Activated effector memory CD4-positive, alpha-beta T cell treated with Interleukin-2 at 50 U/mL for 16 hours (primary cell): ENCODE results near the gene LACRT.

Source experiments
- DNase-seq: peaks from one replicate; pipeline ENCODE4 v3.0.0-alpha.2; 2020

The LACRT gene

GRCh38 chr12:54598970-54599369 lies 35.7 kb downstream of the LACRT start:
- DNase-seq: no peak

DNA sequence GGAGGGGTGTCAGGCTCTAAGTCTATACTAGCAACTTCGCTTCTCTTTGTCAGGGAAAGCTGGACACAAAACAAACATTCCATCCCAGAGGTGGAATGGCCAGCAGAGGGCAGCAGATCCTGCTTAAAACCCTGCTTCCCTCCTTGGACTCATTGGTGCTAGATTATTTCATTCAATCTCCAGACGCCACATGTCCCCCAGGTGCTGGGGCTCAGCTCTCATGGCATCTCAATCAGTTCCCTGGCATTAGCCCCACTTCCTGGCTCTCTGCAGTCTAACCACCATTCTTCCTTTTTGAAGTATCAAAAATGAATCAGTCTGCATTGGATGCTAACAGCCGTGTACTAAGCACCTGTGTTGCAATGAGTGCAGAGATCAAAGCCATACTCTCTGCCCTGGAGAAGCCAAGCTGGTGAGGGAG lies 38.2 kb downstream of the LACRT start:
- peak; percentile 19 for DNase-seq

GRCh38 chr12:54595471-54595870 lies 39.2 kb downstream of the LACRT start:
- DNase-seq: no peak

- no peak for DNase-seq
These were observed 41.0 kb downstream of the LACRT start for GRCh38 chr12:54593725-54594124.

DNA sequence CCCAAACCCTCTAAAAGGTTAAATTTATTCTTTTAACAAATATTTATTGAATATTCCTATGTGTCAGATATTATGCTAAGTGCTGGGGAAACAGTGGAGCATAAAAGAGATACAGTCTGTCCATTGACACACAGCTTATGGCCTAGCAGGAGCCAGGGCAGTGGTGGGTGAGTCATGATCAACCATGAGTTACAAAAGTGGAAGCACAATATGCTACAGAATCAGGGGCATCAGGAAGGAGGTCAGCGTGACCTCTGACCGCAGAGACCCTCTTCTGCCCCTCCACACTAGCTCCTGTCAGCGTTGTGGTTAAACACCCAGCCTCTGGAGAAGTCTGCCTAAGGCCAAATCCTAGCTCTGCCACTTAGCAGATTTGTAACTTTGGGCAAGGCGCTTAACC lies 41.6 kb downstream of the LACRT start:
- DNase-seq: no peak

DNA sequence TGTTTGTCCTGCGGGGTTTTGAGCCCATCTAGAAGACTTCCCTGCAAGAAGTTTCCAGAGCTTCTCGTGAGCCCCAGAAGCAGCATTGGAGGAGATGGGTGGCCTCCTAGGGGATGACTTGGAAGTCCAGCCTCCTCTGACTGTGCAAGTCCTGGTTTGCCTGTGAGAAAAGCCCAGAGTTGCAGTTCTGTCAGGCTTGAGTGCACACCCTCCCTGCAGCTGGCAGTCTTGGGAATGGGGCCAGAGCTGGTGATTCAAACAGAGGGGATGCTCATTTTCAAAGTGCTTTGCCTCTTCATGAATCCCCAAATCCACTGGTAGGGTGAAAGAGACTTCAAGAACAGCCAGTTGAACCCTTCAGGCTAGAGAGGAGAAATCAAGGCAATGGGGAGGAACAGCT lies 42.4 kb downstream of the LACRT start:
- no peak for DNase-seq

- no peak for DNase-seq
These were observed 43.6 kb downstream of the LACRT start for GRCh38 chr12:54590978-54591591.

- no peak for DNase-seq
These were observed 44.7 kb downstream of the LACRT start for GRCh38 chr12:54589964-54590363.

- no peak for DNase-seq
These were observed 45.8 kb downstream of the LACRT start for GRCh38 chr12:54588890-54589267.

DNA sequence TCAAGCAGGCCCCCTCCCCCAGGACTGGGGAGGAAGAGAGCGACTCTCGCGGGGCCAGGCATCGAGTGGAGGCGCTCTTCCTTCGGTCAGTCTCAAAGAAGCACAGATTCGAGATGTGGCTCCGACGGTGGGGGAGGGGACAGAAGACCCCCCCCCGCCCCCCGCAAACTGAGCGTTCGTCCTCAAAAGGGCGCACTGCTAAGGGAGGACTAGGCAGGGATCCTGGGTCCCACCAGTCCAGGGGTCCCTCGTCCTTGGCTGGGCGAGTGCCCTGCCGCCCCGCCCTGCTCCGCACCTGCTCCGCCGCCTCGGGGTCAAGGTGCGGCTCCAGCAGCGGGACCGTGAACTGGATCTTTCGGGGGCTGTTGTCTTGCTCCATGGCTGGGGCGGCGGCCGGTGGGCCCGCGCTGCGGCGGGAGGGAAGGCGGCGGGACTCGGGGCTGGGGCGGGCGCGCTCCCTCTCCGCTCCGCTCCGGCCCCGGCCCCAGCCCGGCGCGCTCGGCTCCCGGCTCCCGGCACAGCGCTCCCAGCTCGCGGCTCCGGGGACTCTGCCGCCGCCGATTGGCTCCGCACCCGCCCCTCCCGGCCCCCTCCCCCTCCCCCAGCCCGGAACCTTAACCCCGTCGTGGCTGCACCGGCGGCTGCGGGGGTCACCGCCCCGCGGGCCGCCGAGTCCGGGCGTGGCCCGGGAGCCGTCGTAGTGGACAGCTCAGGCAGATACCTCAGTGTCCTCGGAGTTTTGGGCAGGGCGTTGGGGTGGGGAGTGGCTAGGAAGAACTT lies 46.4 kb downstream of the LACRT start, which contains the start of gene PPP1R1A:
Gene PPP1R1A, minus strand, starts transcription at position 550 of the 780 bp plus-strand sequence. Its CDS starts 171 bp downstream, at position 379.
- no peak for DNase-seq

GRCh38 chr12:54587315-54587873 lies 47.3 kb downstream of the LACRT start:
- no peak for DNase-seq

- DNase-seq: no peak
These were observed 48.1 kb downstream of the LACRT start for GRCh38 chr12:54586620-54587019.

GRCh38 chr12:54585243-54585642 lies 49.5 kb downstream of the LACRT start:
- no peak for DNase-seq

DNA sequence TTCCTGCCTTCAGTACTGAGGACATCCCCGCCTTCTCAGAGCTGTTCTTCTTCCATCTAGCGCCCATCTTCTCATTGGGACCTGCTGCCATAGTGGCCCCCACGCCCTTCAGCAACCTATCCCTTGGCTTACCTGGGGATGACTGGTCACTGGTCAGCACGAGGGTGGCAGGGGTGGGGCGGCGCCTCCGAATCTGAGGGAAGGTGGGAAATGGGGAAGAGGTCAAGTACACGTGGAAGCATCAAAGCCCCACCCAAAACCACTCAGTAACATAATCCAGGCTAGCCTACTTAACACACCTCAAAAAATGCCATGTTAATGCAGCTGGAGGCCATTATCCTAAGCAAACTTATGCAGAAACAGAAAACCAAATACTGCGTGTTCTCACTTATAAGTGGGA lies 50.6 kb downstream of the LACRT start:
- no peak for DNase-seq

DNA sequence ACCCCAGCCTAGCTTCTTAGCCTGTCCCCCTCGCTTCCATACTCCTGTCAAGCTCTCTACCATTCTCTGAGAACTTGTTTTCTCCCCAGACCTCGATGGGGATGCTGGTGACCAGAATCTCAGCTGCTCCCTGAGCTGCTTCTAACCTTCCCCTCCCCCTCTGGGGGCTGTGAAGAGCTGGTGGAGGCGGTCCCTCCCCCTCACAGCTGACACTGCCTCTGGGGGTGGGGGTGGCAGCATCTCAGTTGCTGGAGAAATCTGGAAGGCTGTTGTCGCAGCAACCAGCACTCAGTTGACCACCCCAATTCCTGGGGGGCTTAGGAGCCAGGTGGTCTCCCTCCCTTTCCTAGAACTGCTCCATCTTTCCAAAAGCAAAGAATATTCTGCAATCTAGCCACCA lies 51.0 kb downstream of the LACRT start:
- DNase-seq: no peak

DNA sequence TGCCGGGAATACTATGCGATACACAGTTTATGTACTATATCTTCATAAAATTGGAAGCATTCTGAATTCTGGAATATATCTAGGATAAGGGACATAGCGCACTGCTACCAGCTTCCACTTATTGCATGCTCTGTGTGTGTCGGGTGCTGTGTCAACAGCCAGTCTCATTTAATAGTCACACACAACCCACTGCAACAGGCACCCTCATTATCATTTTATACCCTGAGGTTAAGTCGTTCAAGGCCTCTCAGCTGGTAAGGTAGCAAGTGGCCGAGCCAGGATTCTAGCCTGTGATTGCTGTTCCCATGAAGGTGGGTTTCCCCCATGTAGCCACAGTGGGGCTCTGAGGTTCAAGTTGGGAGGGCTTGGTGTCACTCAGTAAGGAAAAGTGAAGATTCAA lies 53.3 kb downstream of the LACRT start:
- no peak for DNase-seq
